GM18511 (cell line): ENCODE measurements around the gene PHF19.

Source experiments
- ATAC-seq: cut with Tn5 transposase; IDR thresholded peaks from one replicate; pipeline ENCODE4 v1.9.1; 2021; ENCODE audit warnings: mild to moderate bottlenecking, moderate library complexity; ENCODE audit not compliant: unreplicated experiment

The PHF19 gene

GRCh38 chr9:120855827-120856670 is 20.9 kb downstream of the PHF19 start:
- ATAC-seq, result no peak

- ATAC-seq, result no peak
Measured at GRCh38 chr9:120854596-120855327, 22.2 kb downstream of the PHF19 start.

GRCh38 chr9:120853198-120853597 is 23.8 kb downstream of the PHF19 start:
- ATAC-seq, result no peak

GRCh38 chr9:120852240-120853010 is 24.6 kb downstream of the PHF19 start:
- no peak for ATAC-seq

- no peak for ATAC-seq
Measured at GRCh38 chr9:120851449-120851848, 25.5 kb downstream of the PHF19 start.

GRCh38 chr9:120850315-120850714 is 26.7 kb downstream of the PHF19 start:
- ATAC-seq, result no peak

- no peak for ATAC-seq
Measured at GRCh38 chr9:120846906-120847305, 30.1 kb downstream of the PHF19 start.

GRCh38 chr9:120846251-120846889 is 30.6 kb downstream of the PHF19 start:
- no peak for ATAC-seq

- no peak for ATAC-seq
Measured at GRCh38 chr9:120845255-120845654, 31.7 kb downstream of the PHF19 start.

- peak; percentile 99 for ATAC-seq
Measured at GRCh38 chr9:120842685-120843485, 34.1 kb downstream of the PHF19 start, which contains the start of gene PSMD5. TSS of gene PSMD5 (minus strand) at chr9:120842922. CDS start at chr9:120842909, 13 bp downstream.

- peak; percentile 19 for ATAC-seq
Measured at GRCh38 chr9:120841930-120842684, 34.9 kb downstream of the PHF19 start.

GRCh38 chr9:120839146-120839545 is 37.8 kb downstream of the PHF19 start:
- no peak for ATAC-seq

GRCh38 chr9:120837921-120838320 is 39.1 kb downstream of the PHF19 start:
- no peak for ATAC-seq

GRCh38 chr9:120833325-120833724 is 43.7 kb downstream of the PHF19 start:
- ATAC-seq, result no peak

- ATAC-seq, result no peak
Measured at GRCh38 chr9:120832807-120833206, 44.2 kb downstream of the PHF19 start.

- no peak for ATAC-seq
Measured at GRCh38 chr9:120830865-120831264, 46.1 kb downstream of the PHF19 start.

GRCh38 chr9:120830151-120830550 is 46.8 kb downstream of the PHF19 start:
- no peak for ATAC-seq

GRCh38 chr9:120829650-120830049 is 47.3 kb downstream of the PHF19 start:
- ATAC-seq, result no peak

- no peak for ATAC-seq
Measured at GRCh38 chr9:120820095-120820494, 56.9 kb downstream of the PHF19 start.
